ENCODE data around the gene TMEM181. TPM values are rescaled to one million over a fixed set of nuclear protein-coding genes. Genes with fewer than 3 reads are reported as not detected.
"Not testable (repeated sequence)": the region's sequence is repeated elsewhere in the genome, so short reads cannot be mapped to it uniquely, and the experiment has no call there.

Gene TMEM181
- total and polyA plus RNA-seq, 4 experiments from 2014 or later, result 4.3 to 28.0 (median 17.1) TPM

DNA sequence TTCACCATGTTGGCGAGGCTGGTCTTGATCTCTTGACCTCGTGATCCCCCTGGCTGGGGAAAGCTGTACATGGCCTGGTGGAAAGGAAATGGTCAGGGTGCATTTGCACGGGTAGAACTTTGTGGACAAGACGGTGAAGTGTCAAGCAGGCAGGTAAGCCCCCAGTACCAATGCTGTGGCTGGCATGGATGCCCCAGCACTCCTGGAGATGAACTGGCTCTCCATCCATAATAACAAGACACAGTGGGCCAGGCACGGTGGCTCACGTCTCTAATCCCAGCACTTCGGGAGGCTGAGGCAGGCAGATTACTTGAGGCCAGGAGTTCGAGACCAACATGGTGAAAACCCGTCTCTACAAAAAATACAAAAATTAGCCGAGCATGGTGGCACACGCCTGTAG lies 37.3 kb upstream of the TMEM181 start:
- ChIA-PET CTCF (ENCODE audit: partially characterized antibody) (interaction anchor here (0.5 to 1.2 kb wide), 2 partner anchors 46 to 398 kb away, joined by 3 read pairs; no protein-coding TSS in a partner anchor), POLR2A (ENCODE audit: partially characterized antibody) (interaction anchor here (0.6 kb wide), 1 partner anchor 590 kb away, joined by 3 read pairs; no protein-coding TSS in a partner anchor)
- DNase-seq, result no peak
- Mint-ChIP-seq H3K36me3 (peaks cover 0 to 1% of the 10 kb centered on the region in 2 donors), H3K27me3 (peaks cover 28 to 34% of the 10 kb centered on the region in 2 donors), H3K4me1 (peaks cover 5 to 12% (median 9%) of the 10 kb centered on the region in 4 donors), H3K4me3 (no peak overlapping the region), H3K27ac (no peak overlapping the region), H3K9me3 (peaks cover 0 to 14% (median 11%) of the 10 kb centered on the region in 8 donors)
- H3K4me1 ChIP-seq (ENCODE audit: insufficient read depth, low read length), result peaks cover 13% of the 10 kb centered on the region
- H3K9me3 ChIP-seq (ENCODE audit: control insufficient read depth in 1 of 2, low read length in 2 of 2), result no peaks in the 10 kb centered on the region
- H3K27me3 ChIP-seq (ENCODE audit: insufficient read depth, low read length), result no peaks in the 10 kb centered on the region
- no peak overlapping the region for H3K4me3 ChIP-seq (ENCODE audit: low read length in 2 of 2)
- intact Hi-C loops (cut with micrococcal nuclease), result no loop called here
- H3K27ac ChIP-seq (ENCODE audit: low read depth, low read length), result no peak overlapping the region
- H3K36me3 ChIP-seq (ENCODE audit: insufficient read depth, low read length), result no peaks in the 10 kb centered on the region

DNA sequence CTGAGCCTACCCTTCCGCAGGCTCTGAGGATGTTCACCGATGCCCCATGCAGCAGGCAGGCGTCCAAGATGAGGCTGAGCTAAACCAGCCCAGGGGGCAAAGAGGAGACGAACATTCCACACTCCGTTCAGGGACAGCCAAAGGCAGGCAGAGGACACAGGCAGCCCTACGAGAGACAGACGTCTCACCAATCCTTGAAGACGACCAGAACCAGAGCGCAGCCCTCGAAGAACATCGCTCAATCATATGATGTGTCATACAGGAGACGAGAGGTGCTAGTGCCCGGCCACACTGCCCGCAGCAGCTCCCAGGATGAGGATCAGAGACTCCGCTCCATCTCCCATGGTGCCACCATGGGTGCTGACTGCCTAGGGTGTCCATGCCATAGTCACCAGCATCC lies 35.6 kb upstream of the TMEM181 start:
- peaks cover 0 to 1% (median 0%) of the 10 kb centered on the region in 4 donors for H3K4me1 Mint-ChIP-seq
- H3K4me3 ChIP-seq (ENCODE audit: low read length in 2 of 2), result no peak overlapping the region
- no peaks in the 10 kb centered on the region for H3K27me3 ChIP-seq (ENCODE audit: insufficient read depth, low read length)
- POLR2A ChIA-PET (ENCODE audit: partially characterized antibody), result no interaction called here
- H3K27me3 Mint-ChIP-seq, result peaks cover 33 to 38% of the 10 kb centered on the region in 2 donors
- CTCF ChIA-PET (ENCODE audit: partially characterized antibody), result interaction anchor here (0.8 kb wide), 1 partner anchor 11 kb away, joined by 3 read pairs; no protein-coding TSS in a partner anchor
- H3K9me3 Mint-ChIP-seq, result peaks cover 0 to 21% (median 18%) of the 10 kb centered on the region in 8 donors
- no peak for DNase-seq
- no peaks in the 10 kb centered on the region for H3K36me3 ChIP-seq (ENCODE audit: insufficient read depth, low read length)
- intact Hi-C loops (cut with micrococcal nuclease), result no loop called here
- H3K9me3 ChIP-seq (ENCODE audit: control insufficient read depth in 1 of 2, low read length in 2 of 2), result no peaks in the 10 kb centered on the region
- no peaks in the 10 kb centered on the region for H3K4me1 ChIP-seq (ENCODE audit: insufficient read depth, low read length)
- no peak overlapping the region for H3K27ac ChIP-seq (ENCODE audit: low read depth, low read length)
- no peak overlapping the region for H3K4me3 Mint-ChIP-seq
- H3K36me3 Mint-ChIP-seq, result peaks cover 0 to 1% of the 10 kb centered on the region in 2 donors
- no peak overlapping the region for H3K27ac Mint-ChIP-seq

DNA sequence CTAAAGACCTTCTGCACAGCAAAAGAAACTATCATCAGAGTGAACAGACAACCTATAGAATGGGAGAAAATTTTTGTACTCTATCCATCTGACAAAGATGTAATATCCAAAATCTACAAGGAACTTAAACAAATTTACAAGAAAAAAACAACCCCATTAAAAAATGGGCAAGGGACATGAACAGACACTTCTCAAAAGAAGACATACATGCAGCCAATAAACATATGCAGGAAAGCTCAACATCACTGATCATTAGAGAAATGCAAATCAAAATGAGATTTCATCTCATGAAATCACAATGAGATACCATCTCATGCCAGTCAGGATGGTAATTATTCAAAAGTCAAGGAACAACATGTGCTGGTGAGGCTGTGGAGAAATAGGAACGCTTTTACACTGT lies 32.0 kb upstream of the TMEM181 start:
- H3K4me3 Mint-ChIP-seq; H3K36me3 ChIP-seq (ENCODE audit: insufficient read depth, low read length); H3K4me3 ChIP-seq (ENCODE audit: low read length in 2 of 2); H3K27ac Mint-ChIP-seq; H3K27ac ChIP-seq (ENCODE audit: low read depth, low read length); POLR2A ChIA-PET (ENCODE audit: partially characterized antibody); intact Hi-C loops (cut with micrococcal nuclease); H3K27me3 ChIP-seq (ENCODE audit: insufficient read depth, low read length); H3K9me3 ChIP-seq (ENCODE audit: control insufficient read depth in 1 of 2, low read length in 2 of 2); H3K4me1 Mint-ChIP-seq; DNase-seq; H3K36me3 Mint-ChIP-seq; H3K4me1 ChIP-seq (ENCODE audit: insufficient read depth, low read length): not testable (repeated sequence)
- peaks cover 43 to 45% of the 10 kb centered on the region in 2 donors for H3K27me3 Mint-ChIP-seq
- CTCF ChIA-PET (ENCODE audit: partially characterized antibody), result interaction anchor here (1.3 kb wide), 1 partner anchor 9 kb away, joined by 6 read pairs; no protein-coding TSS in a partner anchor
- H3K9me3 Mint-ChIP-seq, result peaks cover 3 to 34% (median 20%) of the 10 kb centered on the region in 8 donors

DNA sequence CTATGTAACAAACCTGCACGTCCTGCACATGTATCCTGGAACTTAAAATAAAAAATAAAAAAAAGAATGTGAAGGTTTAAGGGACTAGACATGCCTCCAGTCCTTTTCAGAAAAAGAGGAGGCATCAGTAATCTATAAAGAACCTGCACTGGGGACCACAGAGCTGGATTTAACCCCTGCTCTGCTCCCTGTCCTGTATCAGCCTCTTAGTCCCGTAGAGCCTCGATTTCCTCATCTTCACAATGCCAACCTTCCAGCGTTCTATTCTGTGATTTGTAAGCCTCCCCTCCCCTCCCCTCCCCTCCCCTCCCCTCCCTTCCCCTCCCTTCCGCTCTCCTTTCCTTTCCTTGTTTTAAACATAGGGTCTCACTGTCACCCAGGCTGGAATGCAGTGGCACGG lies 31.1 kb upstream of the TMEM181 start:
- intact Hi-C loops (cut with micrococcal nuclease), result no loop called here
- peaks cover 40 to 41% of the 10 kb centered on the region in 2 donors for H3K27me3 Mint-ChIP-seq
- H3K4me1 Mint-ChIP-seq, result peaks cover 0 to 2% (median 0%) of the 10 kb centered on the region in 4 donors
- POLR2A ChIA-PET (ENCODE audit: partially characterized antibody), result no interaction called here
- H3K36me3 Mint-ChIP-seq, result peaks cover 0 to 1% of the 10 kb centered on the region in 2 donors
- no peaks in the 10 kb centered on the region for H3K4me1 ChIP-seq (ENCODE audit: insufficient read depth, low read length)
- H3K4me3 Mint-ChIP-seq, result no peak overlapping the region
- no peak for DNase-seq
- H3K27ac ChIP-seq (ENCODE audit: low read depth, low read length), result no peak overlapping the region
- CTCF ChIA-PET (ENCODE audit: partially characterized antibody), result no interaction called here
- no peaks in the 10 kb centered on the region for H3K36me3 ChIP-seq (ENCODE audit: insufficient read depth, low read length)
- H3K27me3 ChIP-seq (ENCODE audit: insufficient read depth, low read length), result no peaks in the 10 kb centered on the region
- peaks cover 3 to 41% (median 25%) of the 10 kb centered on the region in 8 donors for H3K9me3 Mint-ChIP-seq
- no peak overlapping the region for H3K27ac Mint-ChIP-seq
- H3K9me3 ChIP-seq (ENCODE audit: control insufficient read depth in 1 of 2, low read length in 2 of 2), result no peaks in the 10 kb centered on the region
- no peak overlapping the region for H3K4me3 ChIP-seq (ENCODE audit: low read length in 2 of 2)

DNA sequence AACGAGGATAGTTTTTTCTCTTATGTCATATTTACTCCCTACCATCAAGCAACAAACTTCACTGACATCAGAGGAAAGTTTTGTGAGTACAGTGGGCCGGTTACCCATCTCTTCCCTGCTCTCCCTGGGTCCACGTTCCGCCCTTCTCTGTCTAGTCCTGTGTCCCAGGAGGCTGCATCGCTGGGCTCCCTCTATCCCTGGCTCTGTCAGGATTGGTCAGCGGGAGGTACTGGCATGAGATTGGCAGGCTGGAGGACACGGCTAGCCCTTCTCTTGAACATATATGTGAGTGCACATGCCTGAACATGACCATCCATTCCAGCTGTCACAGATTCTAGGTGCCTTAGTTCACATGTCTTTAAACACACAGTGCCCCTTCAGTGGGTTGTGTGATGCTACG lies 30.3 kb upstream of the TMEM181 start:
- H3K36me3 Mint-ChIP-seq, result peaks cover 0 to 1% of the 10 kb centered on the region in 2 donors
- Histone ChIP-seq H3K36me3 (ENCODE audit: insufficient read depth, low read length) (no peaks in the 10 kb centered on the region), H3K27ac (ENCODE audit: low read depth, low read length) (no peak overlapping the region), H3K4me1 (ENCODE audit: insufficient read depth, low read length) (no peaks in the 10 kb centered on the region), H3K9me3 (ENCODE audit: control insufficient read depth in 1 of 2, low read length in 2 of 2) (no peaks in the 10 kb centered on the region), H3K4me3 (ENCODE audit: low read length in 2 of 2) (no peak overlapping the region), H3K27me3 (ENCODE audit: insufficient read depth, low read length) (no peaks in the 10 kb centered on the region)
- H3K27me3 Mint-ChIP-seq, result peaks cover 38% of the 10 kb centered on the region in 2 donors
- peaks cover 3 to 41% (median 25%) of the 10 kb centered on the region in 8 donors for H3K9me3 Mint-ChIP-seq
- intact Hi-C loops (cut with micrococcal nuclease), result no loop called here
- CTCF ChIA-PET (ENCODE audit: partially characterized antibody), result interaction anchor here (0.6 kb wide), 1 partner anchor 11 kb away, joined by 3 read pairs; no protein-coding TSS in a partner anchor
- no peak overlapping the region for H3K27ac Mint-ChIP-seq
- DNase-seq, result no peak
- H3K4me1 Mint-ChIP-seq, result peaks cover 0 to 2% (median 0%) of the 10 kb centered on the region in 4 donors
- no peak overlapping the region for H3K4me3 Mint-ChIP-seq
- POLR2A ChIA-PET (ENCODE audit: partially characterized antibody), result no interaction called here

DNA sequence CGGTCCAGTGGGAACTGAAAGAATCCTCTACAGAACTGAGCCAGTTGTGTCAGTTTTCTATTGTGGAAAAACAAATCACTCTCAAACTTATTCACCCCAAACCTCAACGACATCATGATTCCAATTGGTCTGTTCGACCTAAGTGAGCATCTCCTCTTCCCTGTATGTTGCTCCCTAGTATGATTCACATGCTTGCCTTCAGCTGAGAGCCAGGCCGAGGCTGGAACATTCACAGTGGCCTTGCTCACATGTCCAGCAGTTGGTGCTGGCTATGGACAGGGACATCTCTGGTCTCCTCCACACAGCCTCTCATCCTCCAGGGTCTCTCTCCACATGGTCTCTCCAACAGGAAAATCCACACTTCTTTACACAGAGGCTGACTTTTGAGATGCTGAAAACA lies 28.3 kb upstream of the TMEM181 start:
- H3K27me3 ChIP-seq (ENCODE audit: insufficient read depth, low read length), result no peaks in the 10 kb centered on the region
- Mint-ChIP-seq H3K36me3 (peaks cover 0 to 1% of the 10 kb centered on the region in 2 donors), H3K4me3 (no peak overlapping the region), H3K9me3 (peaks cover 3 to 41% (median 24%) of the 10 kb centered on the region in 8 donors), H3K27ac (no peak overlapping the region), H3K4me1 (peaks cover 0 to 4% (median under 1%) of the 10 kb centered on the region in 4 donors), H3K27me3 (peaks cover 23 to 27% of the 10 kb centered on the region in 2 donors)
- H3K36me3 ChIP-seq (ENCODE audit: insufficient read depth, low read length), result no peaks in the 10 kb centered on the region
- DNase-seq, result no peak
- ChIA-PET CTCF (ENCODE audit: partially characterized antibody) (no interaction called here), POLR2A (ENCODE audit: partially characterized antibody) (no interaction called here)
- no peak overlapping the region for H3K27ac ChIP-seq (ENCODE audit: low read depth, low read length)
- H3K4me1 ChIP-seq (ENCODE audit: insufficient read depth, low read length), result peaks cover 6% of the 10 kb centered on the region
- no peak overlapping the region for H3K4me3 ChIP-seq (ENCODE audit: low read length in 2 of 2)
- intact Hi-C loops (cut with micrococcal nuclease), result no loop called here
- H3K9me3 ChIP-seq (ENCODE audit: control insufficient read depth in 1 of 2, low read length in 2 of 2), result no peaks in the 10 kb centered on the region

DNA sequence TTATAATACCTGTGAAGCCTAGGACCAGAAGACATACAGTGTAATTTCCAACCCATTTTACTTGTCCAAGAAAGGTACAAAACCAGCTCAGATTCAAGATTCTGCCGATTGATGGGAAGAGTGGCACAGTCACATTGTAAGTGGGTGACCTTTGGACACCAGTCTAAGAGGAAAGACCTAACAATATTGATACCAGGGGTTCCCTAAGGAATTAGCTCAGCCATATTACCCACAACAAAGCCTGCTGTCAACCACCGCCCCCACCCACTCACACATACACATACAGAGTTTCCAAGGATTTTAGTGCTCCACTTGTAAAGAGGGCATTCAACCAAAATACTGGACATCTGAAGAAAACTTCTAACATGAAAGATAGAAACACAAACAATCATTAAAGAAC lies 27.9 kb upstream of the TMEM181 start:
- Mint-ChIP-seq H3K27ac (no peak overlapping the region), H3K36me3 (no peaks in the 10 kb centered on the region), H3K4me3 (no peak overlapping the region), H3K9me3 (peaks cover 3 to 37% (median 20%) of the 10 kb centered on the region in 8 donors), H3K27me3 (peaks cover 19 to 22% of the 10 kb centered on the region in 2 donors), H3K4me1 (peaks cover 0 to 4% (median under 1%) of the 10 kb centered on the region in 4 donors)
- H3K36me3 ChIP-seq (ENCODE audit: insufficient read depth, low read length), result no peaks in the 10 kb centered on the region
- H3K4me3 ChIP-seq (ENCODE audit: low read length in 2 of 2), result no peak overlapping the region
- intact Hi-C loops (cut with micrococcal nuclease), result no loop called here
- H3K27me3 ChIP-seq (ENCODE audit: insufficient read depth, low read length), result no peaks in the 10 kb centered on the region
- no peak overlapping the region for H3K27ac ChIP-seq (ENCODE audit: low read depth, low read length)
- ChIA-PET CTCF (ENCODE audit: partially characterized antibody) (no interaction called here), POLR2A (ENCODE audit: partially characterized antibody) (no interaction called here)
- H3K9me3 ChIP-seq (ENCODE audit: control insufficient read depth in 1 of 2, low read length in 2 of 2), result no peaks in the 10 kb centered on the region
- H3K4me1 ChIP-seq (ENCODE audit: insufficient read depth, low read length), result peaks cover 6% of the 10 kb centered on the region
- DNase-seq, result no peak

Data from CD4-positive, alpha-beta memory T cell (primary cell).